HL-60 (cell line): ENCODE measurements around the gene UNKL.

Experiments
- CTCF ChIP-seq: IDR thresholded peaks from one replicate; pipeline ENCODE4 v1.5.1; 2011; ENCODE audit warnings: low read length, control low read depth, inconsistent platforms; ENCODE audit not compliant: insufficient read depth
- POLR2AphosphoS5 ChIP-seq: IDR thresholded peaks from 2 replicates; pipeline ENCODE4 v1.6.1; 2012; ENCODE audit warnings: low read depth

DNA sequence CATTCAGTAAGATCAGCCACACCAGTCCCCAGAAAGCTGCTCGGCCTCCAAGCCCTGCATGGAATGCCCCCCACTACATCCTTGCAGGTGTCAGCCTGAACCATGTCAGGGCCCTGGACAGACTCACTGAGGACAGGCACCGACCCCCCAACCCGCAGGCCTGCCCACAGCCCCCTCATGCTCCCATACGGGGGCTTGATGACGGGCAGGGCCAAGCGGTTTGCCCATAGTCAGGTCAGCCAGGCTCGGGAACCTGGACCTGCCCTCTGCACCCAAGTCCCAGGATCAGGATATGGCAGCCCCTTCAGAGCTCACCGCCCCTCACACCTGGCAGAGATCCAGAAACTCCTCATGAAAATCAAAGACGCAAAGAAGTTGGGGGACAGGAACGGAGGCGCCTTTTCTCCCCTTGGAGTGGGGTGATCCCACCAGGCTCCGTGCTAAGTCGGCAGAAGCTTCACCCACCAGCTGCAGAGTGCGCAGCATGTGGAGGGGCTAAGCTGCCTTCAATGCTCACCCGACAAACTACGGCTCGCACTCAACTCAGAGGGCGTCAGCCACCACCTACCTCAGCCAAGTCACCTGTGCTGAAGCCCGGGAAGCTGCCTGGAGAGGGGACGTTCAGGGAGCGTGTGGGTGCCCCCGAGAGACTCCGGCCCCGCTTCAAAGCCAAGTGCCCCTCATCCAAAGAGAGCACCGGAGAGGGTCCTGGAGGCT, 36.3 kb downstream of the UNKL start:
- TF ChIP-seq CTCF (no peak), POLR2AphosphoS5 (no peak)
